Endothelial cell of umbilical vein (primary cell): ENCODE results near the gene ITIH4. TPM values are rescaled to one million over a fixed set of nuclear protein-coding genes. Genes with fewer than 3 reads are reported as not detected.

ENCODE experiments used
- BruUV-seq: library from RNA; stranded (reverse); fragments of 400-500 nt; replicated peaks from 2 replicates; lab custom pipeline; 2021; lab: Mats Ljungman, UMichigan
- CTCF ChIA-PET: fragments of 300-600, 350-600 bp; sonication (Branson Sonifier 250); formaldehyde crosslinking; loops from one replicate; lab custom pipeline; 2021; ENCODE audit warnings: antibody characterized with exemption, inconsistent platforms; lab: Charles Lee
- POLR2A ChIA-PET: fragments of 300-600, 350-600 bp; sonication (Branson Sonifier 250); formaldehyde crosslinking; loops from one replicate; lab custom pipeline; 2021; ENCODE audit warnings: antibody characterized with exemption, inconsistent platforms; lab: Charles Lee
- DNase-seq: peaks from one replicate; pipeline ENCODE4 v3.0.0-alpha.2; 2011; ENCODE audit warnings: low read depth, low spot score
- FAIRE-seq: peaks from 2 replicates; lab custom pipeline; 2011; peaks lifted over from hg19 to GRCh38; lab: Jason Lieb, UNC
- H2AFZ ChIP-seq: 2 replicates; pipeline ENCODE4 v1.6.0; 2012; ENCODE audit warnings: low read depth, low read length, control low read depth, inconsistent platforms
- H3K27ac ChIP-seq: 2 replicates; pipeline ENCODE4 v1.5.1; 2011; ENCODE audit warnings: low read depth, mild to moderate bottlenecking, control low read depth, low read length, moderate library complexity; ENCODE audit not compliant: insufficient read depth
- H3K27me3 ChIP-seq, 2 experiments: 2 replicates each; pipeline versions ENCODE4 v1.6.0 to v1.6.1; 2011; ENCODE audit warnings: low read length in 2 of 2, mixed read lengths in 1 of 2; ENCODE audit not compliant: control insufficient read depth in 2 of 2, insufficient read depth in 2 of 2
- H3K36me3 ChIP-seq, 2 experiments: 2 replicates in 1 of 2; 3 replicates in 1 of 2; pipeline ENCODE4 v1.5.1; 2011; ENCODE audit warnings: low read length in 2 of 2, mild to moderate bottlenecking in 1 of 2, moderate library complexity in 1 of 2; ENCODE audit not compliant: control insufficient read depth in 2 of 2, insufficient read depth in 2 of 2; ENCODE audit errors: extremely low read depth in 1 of 2
- H3K4me1 ChIP-seq: 3 replicates; pipeline ENCODE4 v1.5.1; 2011; ENCODE audit warnings: mild to moderate bottlenecking, low read length; ENCODE audit not compliant: control insufficient read depth, insufficient read depth; ENCODE audit errors: extremely low read depth
- H3K4me2 ChIP-seq: 2 replicates; pipeline ENCODE4 v1.6.1; 2011; ENCODE audit warnings: low read length, control low read depth, mixed read lengths; ENCODE audit not compliant: insufficient read depth
- H3K4me3 ChIP-seq, 3 experiments: fragments of 200-600 bp in 1 of 3; sonication (generic), shearing (Covaris generic) in 1 of 3; replicated peaks in 1 of 3; 2 replicates each; pipeline ENCODE4 v1.5.1; 2011 to 2016; ENCODE audit warnings: control low read depth in 3 of 3, low read length in 3 of 3, mild to moderate bottlenecking in 2 of 3, inconsistent platforms in 1 of 3, low read depth in 1 of 3, moderate library complexity in 1 of 3; ENCODE audit not compliant: insufficient read depth in 1 of 3
- H3K79me2 ChIP-seq: 2 replicates; pipeline ENCODE4 v1.6.0; 2012; ENCODE audit warnings: low read length, inconsistent platforms; ENCODE audit not compliant: control insufficient read depth, insufficient read depth
- H3K9ac ChIP-seq: replicated peaks from 2 replicates; pipeline ENCODE3; 2011; ENCODE audit warnings: low read length, control low read depth; ENCODE audit not compliant: insufficient read depth; ENCODE audit errors: extremely low read depth
- H3K9me1 ChIP-seq: replicated peaks from 3 replicates; pipeline ENCODE4 v1.6.0; 2011; ENCODE audit warnings: mild to moderate bottlenecking, low read length; ENCODE audit not compliant: control insufficient read depth, insufficient read depth; ENCODE audit errors: extremely low read depth
- H3K9me3 ChIP-seq: replicated peaks from 2 replicates; pipeline ENCODE4 v1.5.1; 2012; ENCODE audit warnings: low read length, inconsistent platforms; ENCODE audit not compliant: control insufficient read depth, insufficient read depth
- H4K20me1 ChIP-seq: replicated peaks from 2 replicates; pipeline ENCODE3; 2011; ENCODE audit warnings: mild to moderate bottlenecking, low read length; ENCODE audit not compliant: control insufficient read depth, insufficient read depth; ENCODE audit errors: extremely low read depth
- EZH2 ChIP-seq: IDR thresholded peaks from 2 replicates; pipeline ENCODE4 v1.6.1; 2012; ENCODE audit warnings: borderline replicate concordance, low read depth, mild to moderate bottlenecking, moderate library complexity, low read length, inconsistent platforms; ENCODE audit not compliant: severe bottlenecking
- FOS ChIP-seq: IDR thresholded peaks from 2 replicates; pipeline ENCODE4 v1.6.1; 2011; ENCODE audit warnings: mild to moderate bottlenecking, low read length, moderate library complexity, borderline replicate concordance; ENCODE audit not compliant: insufficient read depth
- GATA2 ChIP-seq: IDR thresholded peaks from 2 replicates; pipeline ENCODE4 v1.7.0; 2011; ENCODE audit warnings: low read depth, mild to moderate bottlenecking, moderate library complexity, mixed read lengths, low read length; ENCODE audit not compliant: insufficient read length, insufficient read depth
- JUN ChIP-seq: IDR thresholded peaks from 2 replicates; pipeline ENCODE4 v1.6.1; 2011; ENCODE audit warnings: borderline replicate concordance, low read depth; ENCODE audit not compliant: insufficient read length, insufficient read depth
- MYC ChIP-seq: IDR thresholded peaks from one replicate; pipeline ENCODE4 v1.6.1; 2011; ENCODE audit warnings: mild to moderate bottlenecking, low read depth, low read length
- POLR2A ChIP-seq: IDR thresholded peaks from 2 replicates; pipeline ENCODE4 v1.6.1; 2012; ENCODE audit warnings: low read depth, mild to moderate bottlenecking, control low read depth, low read length
- POLR2AphosphoS5 ChIP-seq: IDR thresholded peaks from 2 replicates; pipeline ENCODE4 v1.6.1; 2012; ENCODE audit warnings: low read depth, mild to moderate bottlenecking, control low read depth, low read length, moderate library complexity; ENCODE audit not compliant: insufficient read depth
- dilution Hi-C: fragments of 300-500 bp; cut with MboI; formaldehyde crosslinking; loops from one replicate; pipeline ENCODE4 v1.15.0; 2019; ENCODE audit warnings: low sequenced_read_pairs; ENCODE audit not compliant: extremely low pct_ligation_motif_present
- intact Hi-C: fragments of 100-400 bp; cut with micrococcal nuclease; formaldehyde crosslinking; loops from one replicate; pipeline ENCODE4 v1.10.0; 2022
- polyA plus RNA-seq, 4 experiments: library from polyadenylated mRNA; depleted of rRNA in 3 of 4; stranded (reverse) in 3 of 4; unstranded in 1 of 4; fragments of >200 nt; gene quantifications; 2 replicates each; pipeline versions ENCODE4 v1.2.1 to v1.2.3, GENCODE V29; 2011 to 2012; ENCODE audit warnings: missing spikeins in 1 of 4
- total RNA-seq: library from RNA; stranded (reverse); gene quantifications from 2 replicates; pipeline ENCODE4 v1.2.3, GENCODE V29; 2021
- TF ChIP-seq, protein P1 (sequence below): IDR thresholded peaks from 2 replicates; pipeline ENCODE4 v1.6.1; 2011; ENCODE audit not compliant: insufficient read depth, insufficient read length
- TF ChIP-seq, protein P2 (sequence below), 2 donors: IDR thresholded peaks; 1 replicate in 1 of 2; 2 replicates in 1 of 2; pipeline ENCODE4 v1.5.1; 2011; ENCODE audit warnings: low read length in 2 of 2, mild to moderate bottlenecking in 2 of 2, moderate library complexity in 2 of 2, control low read depth in 1 of 2, inconsistent platforms in 1 of 2, low read depth in 1 of 2; ENCODE audit not compliant: insufficient read depth in 1 of 2; ENCODE audit errors: extremely low read depth in 1 of 2

ITIH4 gene
- total and polyA plus RNA-seq, 2 donors (not counting 3 experiments of a cell fraction or from before 2014, with no cell fraction given) = 0.17 to 2.4 TPM

DNA sequence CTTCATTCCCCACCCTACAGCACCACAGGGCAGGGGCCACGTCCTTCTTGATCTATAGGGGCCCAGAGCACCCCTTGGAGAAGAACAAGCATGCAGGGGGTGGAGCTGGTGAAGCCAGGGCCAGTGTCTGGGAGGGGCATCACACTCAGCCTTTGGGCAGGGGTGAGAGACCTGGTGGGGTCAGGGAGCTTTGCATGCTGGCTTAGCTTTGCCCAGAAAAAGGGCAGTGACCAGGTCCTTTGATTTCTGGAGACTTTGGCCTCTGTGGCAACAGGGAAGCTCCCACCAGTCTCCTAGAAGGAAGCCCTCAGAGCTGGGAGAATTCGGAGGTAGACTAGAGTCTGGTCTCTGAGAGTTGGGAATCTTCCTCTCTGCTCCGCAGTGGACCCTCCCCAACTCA lies 990 bp downstream of the ITIH4 start:
- H3K4me1 ChIP-seq = peaks cover 6% of the 10 kb centered on the region
- no peak overlapping the region for H2AFZ ChIP-seq
- H3K4me2 ChIP-seq = no peak overlapping the region
- H3K27me3 ChIP-seq = no peaks in the 10 kb centered on the region
- intact Hi-C loops (no loop called here), dilution Hi-C loops (no loop called here)
- H3K79me2 ChIP-seq = no peaks in the 10 kb centered on the region
- no peaks in the 10 kb centered on the region for H3K9me3 ChIP-seq
- H4K20me1 ChIP-seq = no peaks in the 10 kb centered on the region
- no peak for DNase-seq
- CTCF ChIA-PET = interaction anchor here (0.7 to 1.8 kb wide), 3 partner anchors 8 to 31 kb away, joined by 3 to 4 read pairs (median 3); no protein-coding TSS in a partner anchor
- no peak overlapping the region for H3K27ac ChIP-seq
- no peaks in the 10 kb centered on the region for H3K36me3 ChIP-seq
- POLR2A ChIA-PET = no interaction called here
- H3K9me1 ChIP-seq = no peaks in the 10 kb centered on the region
- no peak overlapping the region for H3K4me3 ChIP-seq
- no peak for TF ChIP-seq POLR2AphosphoS5
- TF ChIP-seq, protein P1, sequence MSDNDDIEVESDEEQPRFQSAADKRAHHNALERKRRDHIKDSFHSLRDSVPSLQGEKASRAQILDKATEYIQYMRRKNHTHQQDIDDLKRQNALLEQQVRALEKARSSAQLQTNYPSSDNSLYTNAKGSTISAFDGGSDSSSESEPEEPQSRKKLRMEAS = no peak
- TF ChIP-seq POLR2A = no peak
- TF ChIP-seq GATA2 = no peak
- no peak for TF ChIP-seq FOS
- TF ChIP-seq JUN = no peak
- TF ChIP-seq, protein P2, sequence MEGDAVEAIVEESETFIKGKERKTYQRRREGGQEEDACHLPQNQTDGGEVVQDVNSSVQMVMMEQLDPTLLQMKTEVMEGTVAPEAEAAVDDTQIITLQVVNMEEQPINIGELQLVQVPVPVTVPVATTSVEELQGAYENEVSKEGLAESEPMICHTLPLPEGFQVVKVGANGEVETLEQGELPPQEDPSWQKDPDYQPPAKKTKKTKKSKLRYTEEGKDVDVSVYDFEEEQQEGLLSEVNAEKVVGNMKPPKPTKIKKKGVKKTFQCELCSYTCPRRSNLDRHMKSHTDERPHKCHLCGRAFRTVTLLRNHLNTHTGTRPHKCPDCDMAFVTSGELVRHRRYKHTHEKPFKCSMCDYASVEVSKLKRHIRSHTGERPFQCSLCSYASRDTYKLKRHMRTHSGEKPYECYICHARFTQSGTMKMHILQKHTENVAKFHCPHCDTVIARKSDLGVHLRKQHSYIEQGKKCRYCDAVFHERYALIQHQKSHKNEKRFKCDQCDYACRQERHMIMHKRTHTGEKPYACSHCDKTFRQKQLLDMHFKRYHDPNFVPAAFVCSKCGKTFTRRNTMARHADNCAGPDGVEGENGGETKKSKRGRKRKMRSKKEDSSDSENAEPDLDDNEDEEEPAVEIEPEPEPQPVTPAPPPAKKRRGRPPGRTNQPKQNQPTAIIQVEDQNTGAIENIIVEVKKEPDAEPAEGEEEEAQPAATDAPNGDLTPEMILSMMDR (IDR thresholded peaks at IDR 0.05; ENCODE audit: extremely low read depth in 1 of 2, insufficient read depth in 1 of 2, low read depth in 1 of 2, low read length in 2 of 2) = no peak
- no peak for TF ChIP-seq EZH2
- no peak for TF ChIP-seq MYC
- H3K9ac ChIP-seq = no peak overlapping the region
- no TSS peak for BruUV-seq
- no peak for FAIRE-seq
